Stimulated activated CD8-positive, alpha-beta memory T cell treated with anti-CD3 and anti-CD28 coated beads, Interleukin-4, amount 100 ng/mL, for 4 hours (primary cell): ENCODE measurements around the gene THAP5.

ENCODE experiments used
- DNase-seq, 2 donors: peaks; one replicate each; pipeline ENCODE4 v3.0.0-alpha.2; 2020; ENCODE audit warnings: low read depth in 2 of 2, low spot score in 1 of 2

The THAP5 gene, protein sequence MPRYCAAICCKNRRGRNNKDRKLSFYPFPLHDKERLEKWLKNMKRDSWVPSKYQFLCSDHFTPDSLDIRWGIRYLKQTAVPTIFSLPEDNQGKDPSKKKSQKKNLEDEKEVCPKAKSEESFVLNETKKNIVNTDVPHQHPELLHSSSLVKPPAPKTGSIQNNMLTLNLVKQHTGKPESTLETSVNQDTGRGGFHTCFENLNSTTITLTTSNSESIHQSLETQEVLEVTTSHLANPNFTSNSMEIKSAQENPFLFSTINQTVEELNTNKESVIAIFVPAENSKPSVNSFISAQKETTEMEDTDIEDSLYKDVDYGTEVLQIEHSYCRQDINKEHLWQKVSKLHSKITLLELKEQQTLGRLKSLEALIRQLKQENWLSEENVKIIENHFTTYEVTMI

DNA sequence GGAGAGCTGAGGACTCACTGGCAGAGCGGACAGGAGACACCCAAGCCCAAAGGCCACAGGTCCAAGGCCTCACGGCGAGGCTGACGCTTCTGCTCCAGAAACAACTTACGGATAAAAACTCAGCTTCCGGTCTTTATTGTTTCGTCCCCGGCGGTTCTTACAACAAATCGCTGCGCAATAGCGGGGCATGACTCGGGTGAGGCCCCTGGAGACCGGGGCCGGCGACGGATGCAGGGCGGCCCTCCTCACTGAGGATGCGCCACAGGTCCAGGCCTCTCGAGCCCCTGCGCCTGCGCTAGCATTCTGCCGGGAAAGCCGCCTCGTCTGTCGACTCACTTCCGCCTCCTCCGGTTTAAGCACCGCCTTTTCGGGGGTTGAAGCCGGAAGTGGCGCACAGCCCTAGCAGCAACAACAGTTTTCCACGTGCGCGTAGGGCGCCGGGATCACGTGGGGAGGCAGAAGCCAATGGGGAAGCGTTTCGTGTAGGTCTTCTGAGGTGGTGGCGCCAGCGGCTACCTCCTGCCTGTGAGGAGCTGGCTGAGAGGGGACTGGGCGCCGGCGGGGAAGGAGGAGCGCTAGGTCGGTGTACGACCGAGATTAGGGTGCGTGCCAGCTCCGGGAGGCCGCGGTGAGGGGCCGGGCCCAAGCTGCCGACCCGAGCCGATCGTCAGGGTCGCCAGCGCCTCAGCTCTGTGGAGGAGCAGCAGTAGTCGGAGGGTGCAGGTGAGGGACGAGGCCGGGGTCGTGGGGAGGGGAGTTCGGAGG, at the start of gene THAP5, which contains the start of gene DNAJB9:
Gene THAP5 (minus strand): TSS at position 326 of the 765 bp plus-strand sequence. CDS start 137 bp downstream, at position 189.
Gene DNAJB9 (plus strand): TSS at position 494 of the 765 bp plus-strand sequence. CDS start 1,853 bp downstream, outside the sequence.
- DNase-seq, result peak; percentile 96 to 99

DNA sequence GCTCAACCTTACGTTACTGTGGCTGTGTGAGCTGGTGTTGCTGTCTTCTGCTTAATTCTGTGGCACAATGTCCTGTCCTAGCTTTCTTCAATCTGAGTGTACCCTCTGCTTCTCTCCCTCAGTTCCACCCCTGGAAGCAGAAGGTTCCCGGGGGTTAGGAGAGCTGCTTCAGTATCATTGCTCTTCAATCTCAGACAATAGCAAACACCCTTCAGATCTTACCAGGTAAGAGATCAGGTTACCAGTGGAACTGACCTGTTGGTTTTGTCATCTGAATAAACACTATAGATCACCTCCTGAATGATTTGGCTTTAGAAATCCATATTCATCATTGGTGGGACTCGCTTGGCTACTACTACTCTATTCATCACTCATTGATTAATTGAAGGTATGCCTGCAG, 48.5 kb upstream of the THAP5 start:
- DNase-seq, result no peak

DNA sequence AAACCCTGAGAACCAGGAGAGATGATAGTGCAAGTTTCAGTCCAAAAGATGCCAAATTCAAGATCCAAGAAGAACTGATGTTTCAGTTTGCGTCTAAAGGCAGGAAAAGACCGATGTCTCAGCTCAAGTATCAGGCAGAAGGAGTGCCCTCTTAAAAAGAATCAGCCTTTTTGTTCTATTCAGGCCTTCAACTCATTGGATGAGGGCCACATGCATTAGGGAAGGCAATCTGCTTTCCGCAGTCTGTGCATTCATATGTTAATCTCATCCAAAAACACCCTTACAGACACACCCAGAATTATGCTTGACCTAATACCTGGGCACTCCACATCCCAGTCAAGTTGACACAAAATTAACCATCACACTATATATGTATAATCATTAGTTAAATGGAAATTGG, 45.4 kb upstream of the THAP5 start:
- no peak for DNase-seq

GRCh38 chr7:108613949-108614381, 44.5 kb upstream of the THAP5 start:
- no peak for DNase-seq

- no peak for DNase-seq
Measured at GRCh38 chr7:108613147-108613948, 43.8 kb upstream of the THAP5 start.

- DNase-seq, result no peak
Measured at GRCh38 chr7:108611268-108611667, 41.8 kb upstream of the THAP5 start.

- DNase-seq, result no peak
Measured at GRCh38 chr7:108609643-108610042, 40.1 kb upstream of the THAP5 start.

DNA sequence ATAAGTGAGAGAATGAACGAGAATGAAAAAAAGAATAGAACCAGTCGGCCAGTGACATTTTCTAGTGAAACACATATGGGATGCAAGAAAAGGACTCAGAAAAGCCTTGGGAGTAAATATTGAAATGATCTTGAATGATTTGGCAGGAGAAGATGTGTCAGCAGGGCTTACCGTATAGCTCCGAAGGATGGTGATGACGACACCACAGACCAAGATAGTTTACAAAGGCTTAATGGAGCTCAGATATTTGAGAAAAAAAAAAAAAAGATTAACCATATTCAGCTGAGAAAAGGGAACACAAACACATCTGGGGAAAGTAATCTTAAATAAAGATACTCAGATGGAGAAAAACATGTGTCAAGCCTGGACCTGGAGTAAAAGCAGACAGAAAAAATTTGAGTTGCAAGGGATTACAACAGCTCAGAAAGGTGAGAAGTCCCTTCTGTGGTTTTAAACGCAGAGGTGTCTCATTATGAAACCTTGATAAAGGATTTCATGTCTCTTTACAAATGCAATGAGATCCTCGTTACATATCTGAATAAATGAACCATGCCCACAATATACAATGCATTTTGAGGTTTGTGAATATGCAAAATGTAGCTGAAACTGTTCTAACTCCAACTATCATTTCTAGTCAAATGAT, 36.2 kb upstream of the THAP5 start:
- DNase-seq, result no peak

GRCh38 chr7:108604307-108605077, 35.0 kb upstream of the THAP5 start:
- DNase-seq, result no peak

DNA sequence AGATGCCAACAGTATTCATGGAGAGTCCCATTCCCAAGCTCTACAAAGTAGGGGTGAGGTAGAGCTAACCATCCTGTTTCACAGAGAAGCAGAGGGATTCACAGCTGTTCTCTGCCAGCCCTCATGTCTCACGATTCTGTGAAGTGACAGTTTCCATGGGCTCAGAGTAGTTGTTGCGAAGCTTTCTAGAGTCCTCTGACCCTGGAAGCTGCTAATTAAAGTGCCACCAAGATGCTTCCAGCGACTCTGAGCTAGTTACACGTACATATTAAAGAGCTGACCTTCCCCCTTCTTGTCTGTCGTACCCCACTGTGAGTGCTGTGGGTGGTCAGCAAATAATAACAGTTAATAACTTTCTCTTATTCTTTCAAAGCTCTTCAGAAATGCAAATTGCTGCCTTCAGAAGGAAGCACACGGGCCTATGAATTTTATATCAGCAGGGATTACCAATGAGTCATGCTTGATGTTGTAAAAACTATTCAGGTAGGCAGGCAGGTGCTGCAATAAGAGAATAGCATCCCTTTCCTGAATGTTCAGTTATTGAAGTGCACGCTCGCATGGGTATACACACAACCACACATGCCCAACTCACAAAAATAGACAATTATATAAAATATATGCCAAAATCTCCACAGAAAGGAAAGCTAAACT, 34.3 kb upstream of the THAP5 start:
- no peak for DNase-seq

GRCh38 chr7:108600399-108600798, 30.9 kb upstream of the THAP5 start:
- no peak for DNase-seq

DNA sequence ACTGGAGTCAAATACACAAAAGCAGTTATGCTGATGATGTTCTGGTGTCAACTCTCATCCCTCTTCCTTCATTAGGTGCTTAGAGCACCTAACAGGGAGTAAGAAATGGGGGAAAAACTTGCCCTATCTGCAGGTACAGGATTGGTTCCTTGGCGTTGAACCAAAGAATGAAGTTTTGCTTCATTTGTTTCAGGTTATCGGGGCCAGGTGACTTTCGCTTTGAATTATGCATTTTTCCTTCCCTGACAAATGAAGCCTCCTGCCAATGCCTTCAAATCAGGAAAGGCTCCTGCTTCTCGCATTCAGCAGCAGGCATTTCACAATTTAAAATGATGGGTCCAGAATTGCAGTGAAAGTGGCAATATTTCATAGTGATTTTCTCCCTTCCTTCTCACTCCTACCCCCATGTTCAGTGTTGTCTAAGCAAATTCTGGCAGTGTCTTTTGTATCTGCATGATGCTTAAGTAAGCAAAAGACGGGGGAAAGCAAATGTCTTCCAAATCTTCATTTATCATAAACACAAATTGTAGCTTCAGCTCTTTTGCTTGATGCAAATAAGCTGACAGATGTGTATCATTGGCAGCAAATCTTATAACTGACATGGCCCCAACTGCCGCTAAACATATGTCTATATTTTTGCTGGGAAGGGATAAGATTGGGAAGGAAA, 29.5 kb upstream of the THAP5 start:
- no peak for DNase-seq

DNA sequence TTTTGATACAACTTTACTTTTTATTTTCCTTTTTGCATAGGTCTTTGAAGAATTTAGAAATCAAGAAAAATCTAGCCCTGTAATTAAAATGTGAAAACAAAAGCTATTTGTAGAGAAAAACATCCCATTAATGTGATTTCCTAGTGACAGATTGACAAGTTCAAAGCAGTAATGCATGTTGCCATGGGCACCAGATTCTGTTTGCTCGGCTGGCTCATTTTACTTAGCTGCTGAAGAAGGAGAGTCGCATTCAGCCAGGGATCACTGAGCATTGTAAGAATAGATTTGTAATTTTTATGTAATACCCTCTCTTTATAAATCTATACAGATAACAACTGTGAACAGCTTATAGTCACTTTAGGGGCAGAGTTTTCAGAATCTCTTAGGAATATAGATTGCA, 28.6 kb upstream of the THAP5 start:
- no peak for DNase-seq

- DNase-seq, result no peak
Measured at GRCh38 chr7:108596560-108596959, 27.1 kb upstream of the THAP5 start.

DNA sequence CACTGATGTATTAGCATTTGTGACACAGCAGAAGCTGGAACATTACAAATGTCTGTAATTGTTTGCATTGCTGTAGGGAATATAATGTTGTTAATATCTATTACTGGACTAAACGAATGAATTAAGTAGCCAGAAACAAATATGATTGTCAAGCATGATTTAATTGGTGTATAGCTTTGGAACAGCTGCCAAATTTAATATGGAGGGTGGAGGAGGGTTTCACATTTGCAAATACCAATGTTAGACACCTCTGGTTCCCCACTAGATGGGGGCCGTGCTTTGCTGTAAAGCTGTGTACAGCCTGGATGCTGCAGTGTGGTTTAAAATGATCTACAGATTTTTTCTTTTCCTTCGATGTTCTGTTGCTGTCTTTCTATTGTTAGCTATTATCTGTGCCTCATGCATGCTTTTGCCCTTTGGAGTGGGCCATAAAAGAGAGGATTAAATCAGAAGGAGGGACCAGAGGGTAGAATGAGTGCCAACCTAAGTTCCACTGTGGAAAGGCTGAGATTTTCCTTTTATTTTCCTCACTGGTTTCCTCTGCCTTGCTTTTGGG, 23.2 kb upstream of the THAP5 start:
- DNase-seq, result no peak

DNA sequence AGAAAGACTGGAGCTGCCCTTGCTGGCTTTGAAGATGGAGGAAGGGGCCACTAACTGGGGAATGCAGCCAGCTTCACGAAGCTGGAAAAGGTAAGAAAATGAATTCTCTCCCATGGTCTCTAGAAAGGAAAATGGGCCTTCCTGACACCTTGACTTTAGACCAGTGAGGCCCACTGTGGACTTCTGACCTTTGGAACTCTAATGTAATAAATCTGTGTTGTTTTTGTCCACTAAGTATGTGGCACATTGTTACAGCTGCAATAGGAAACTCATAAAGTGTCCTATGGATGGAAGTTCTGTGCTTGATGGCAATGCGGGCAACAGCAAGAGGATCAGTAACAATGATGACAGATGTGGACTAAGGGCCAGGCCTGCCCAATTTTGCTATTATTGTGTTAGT, 21.1 kb upstream of the THAP5 start:
- DNase-seq, result no peak

- DNase-seq, result no peak
Measured at GRCh38 chr7:108589874-108590273, 20.4 kb upstream of the THAP5 start.

DNA sequence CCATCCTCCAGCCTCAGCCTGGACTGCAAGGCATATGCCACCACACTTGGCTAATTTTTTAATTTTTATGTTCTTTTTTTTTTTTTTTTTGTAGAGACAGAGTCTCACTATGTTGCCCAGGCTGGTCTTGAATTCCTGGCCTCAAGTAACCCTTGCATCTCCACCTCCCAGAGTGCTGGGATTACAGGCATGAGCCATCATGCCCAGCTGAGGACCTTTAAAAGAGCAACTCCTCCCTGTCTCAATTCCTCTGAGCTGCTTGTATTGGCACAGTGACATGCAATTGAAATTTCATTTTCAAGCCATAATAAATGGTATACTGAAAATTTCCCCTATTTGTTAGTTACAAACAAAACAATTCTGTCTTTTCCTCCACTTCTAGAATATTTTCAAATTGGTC, 19.7 kb upstream of the THAP5 start:
- DNase-seq, result no peak

DNA sequence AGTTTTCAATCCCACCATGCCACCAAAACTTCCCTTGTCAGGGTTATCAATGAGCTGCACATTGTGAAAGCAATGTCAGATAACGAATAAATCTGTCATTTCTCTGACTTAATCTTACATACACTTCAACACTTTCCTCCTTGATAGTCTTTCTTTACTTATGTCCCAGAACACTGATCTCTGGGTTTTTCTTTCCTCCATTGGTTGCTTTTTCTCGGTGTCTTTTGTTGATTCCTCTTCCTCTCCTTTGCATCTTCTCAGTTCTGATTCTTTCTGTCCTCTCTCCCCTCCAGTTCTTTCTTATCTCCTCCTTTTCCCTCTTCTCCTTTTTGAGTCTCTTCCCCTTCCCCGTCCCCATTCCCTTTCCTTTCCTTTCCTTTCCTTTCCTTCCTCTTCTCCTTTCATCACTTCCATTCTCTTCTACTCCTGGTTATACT, 16.8 kb upstream of the THAP5 start:
- no peak for DNase-seq
